Measurements from ENCODE around the gene MCCC2. TPM values are rescaled to one million over a fixed set of nuclear protein-coding genes. Genes with fewer than 3 reads are reported as not detected.
"Not testable (repeated sequence)": the region's sequence is repeated elsewhere in the genome, so short reads cannot be mapped to it uniquely, and the experiment has no call there.

MCCC2 gene
- total and polyA plus RNA-seq, 12 donors: 53.6 to 149 (median 123) TPM

DNA sequence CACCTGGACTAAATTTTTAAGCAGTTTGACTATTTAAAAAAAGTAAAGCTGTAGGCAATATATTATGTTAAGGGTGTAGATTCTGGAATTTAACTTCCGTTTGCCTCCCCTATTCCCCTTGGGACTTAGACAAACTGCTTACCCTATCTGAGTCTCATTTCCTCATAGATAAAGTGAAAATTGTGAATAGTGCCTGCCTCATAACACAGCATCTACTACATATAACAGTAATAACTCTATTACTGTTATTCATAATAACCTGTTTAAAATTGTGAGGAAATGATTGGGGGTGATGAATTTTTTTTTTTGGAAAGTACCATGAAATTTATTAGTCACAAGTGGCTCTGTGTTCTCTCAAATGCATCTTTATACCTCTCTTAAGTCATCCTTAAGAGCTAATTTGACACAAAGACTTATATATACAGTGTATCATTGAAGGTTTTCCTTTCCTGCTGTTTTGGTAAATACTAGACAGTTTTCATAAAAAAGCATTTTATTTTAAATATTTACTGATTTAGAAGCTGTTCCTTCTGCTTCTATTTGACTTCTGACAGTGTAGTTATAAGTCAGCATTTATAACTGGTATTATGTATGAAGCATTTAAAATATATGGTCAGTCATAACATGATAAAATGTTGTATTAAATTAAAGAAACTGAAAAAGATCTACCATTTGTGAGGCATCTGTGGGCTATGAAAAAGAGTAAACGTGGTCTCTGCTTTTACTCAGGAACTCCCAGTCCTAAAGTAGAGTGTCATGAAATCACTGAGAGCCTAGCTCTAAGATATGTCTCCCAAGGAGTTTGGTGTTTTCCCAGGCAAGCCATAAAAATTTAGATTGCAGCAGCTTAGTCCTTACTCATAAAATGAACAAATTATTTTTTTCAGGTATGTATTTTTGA, 46.4 kb downstream of the MCCC2 start:
- Histone ChIP-seq H3K4me3 (no peak overlapping the region), H3K4me1 (peaks cover 0 to 14% (median 0%) of the 10 kb centered on the region in 9 donors), H3K9me3 (peaks cover 0 to 2% (median 0%) of the 10 kb centered on the region in 11 donors), H3K27me3 (no peaks in the 10 kb centered on the region), H3K36me3 (peaks cover 0 to 73% (median 30%) of the 10 kb centered on the region in 9 donors), H3K27ac (no peak overlapping the region)
- TF ChIP-seq, protein P1, sequence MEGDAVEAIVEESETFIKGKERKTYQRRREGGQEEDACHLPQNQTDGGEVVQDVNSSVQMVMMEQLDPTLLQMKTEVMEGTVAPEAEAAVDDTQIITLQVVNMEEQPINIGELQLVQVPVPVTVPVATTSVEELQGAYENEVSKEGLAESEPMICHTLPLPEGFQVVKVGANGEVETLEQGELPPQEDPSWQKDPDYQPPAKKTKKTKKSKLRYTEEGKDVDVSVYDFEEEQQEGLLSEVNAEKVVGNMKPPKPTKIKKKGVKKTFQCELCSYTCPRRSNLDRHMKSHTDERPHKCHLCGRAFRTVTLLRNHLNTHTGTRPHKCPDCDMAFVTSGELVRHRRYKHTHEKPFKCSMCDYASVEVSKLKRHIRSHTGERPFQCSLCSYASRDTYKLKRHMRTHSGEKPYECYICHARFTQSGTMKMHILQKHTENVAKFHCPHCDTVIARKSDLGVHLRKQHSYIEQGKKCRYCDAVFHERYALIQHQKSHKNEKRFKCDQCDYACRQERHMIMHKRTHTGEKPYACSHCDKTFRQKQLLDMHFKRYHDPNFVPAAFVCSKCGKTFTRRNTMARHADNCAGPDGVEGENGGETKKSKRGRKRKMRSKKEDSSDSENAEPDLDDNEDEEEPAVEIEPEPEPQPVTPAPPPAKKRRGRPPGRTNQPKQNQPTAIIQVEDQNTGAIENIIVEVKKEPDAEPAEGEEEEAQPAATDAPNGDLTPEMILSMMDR (IDR thresholded peaks at IDR 0.05): no peak
- DNase-seq (no peak), ATAC-seq (no peak)
- intact Hi-C loops (cut with DNase I): no loop called here
- WGBS, 2 donors: 49 to 59% methylated on average over 2 of the region's 2 CpGs

DNA sequence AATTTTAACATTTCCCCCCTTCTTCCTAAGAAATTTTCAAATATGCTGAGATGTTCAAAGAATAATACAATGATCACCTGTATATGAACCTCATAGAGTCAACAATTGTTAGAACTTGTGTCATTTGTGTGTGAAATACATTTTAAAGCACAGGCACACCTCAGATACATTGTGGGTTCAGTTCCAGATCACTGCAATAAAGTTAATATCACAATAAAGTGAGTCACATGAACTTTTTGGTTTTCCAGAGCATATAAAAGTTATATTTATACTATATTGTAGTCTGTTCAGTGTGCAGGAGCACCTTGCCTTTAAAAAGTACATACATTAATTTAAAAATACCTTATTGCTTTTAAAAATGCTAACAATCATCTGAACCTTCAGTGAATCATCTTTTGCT, 50.0 kb downstream of the MCCC2 start:
- peaks cover 0 to 99% (median 49%) of the 10 kb centered on the region in 9 donors for H3K36me3 ChIP-seq
- no peaks in the 10 kb centered on the region for H3K4me1 ChIP-seq
- intact Hi-C loops (cut with DNase I): no loop called here
- H3K27ac ChIP-seq: no peak overlapping the region
- TF ChIP-seq, protein P1 (IDR thresholded peaks at IDR 0.05): no peak
- no peak for ATAC-seq
- H3K4me3 ChIP-seq: no peak overlapping the region
- peaks cover 0 to 9% (median 0%) of the 10 kb centered on the region in 11 donors for H3K9me3 ChIP-seq
- DNase-seq: no peak
- no peaks in the 10 kb centered on the region for H3K27me3 ChIP-seq

DNA sequence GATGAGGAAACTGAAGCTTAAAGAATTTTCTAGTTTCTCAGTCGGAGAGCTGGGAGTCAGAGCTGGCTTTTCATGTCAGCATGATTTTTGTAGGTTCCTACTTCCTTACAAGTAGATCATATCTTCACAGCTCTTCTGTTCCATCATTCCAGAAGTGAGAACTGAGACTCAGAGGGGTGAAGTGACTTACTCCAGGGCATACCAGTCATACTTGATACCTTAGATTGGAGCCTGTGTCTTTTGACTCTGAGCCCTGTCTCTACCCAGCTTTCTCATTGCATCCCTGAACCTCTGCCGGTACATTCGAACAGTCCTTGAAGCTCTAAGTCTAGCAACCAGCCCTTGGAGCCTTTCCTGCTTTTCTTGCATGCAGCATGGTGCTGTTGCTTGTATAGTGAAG, 53.3 kb downstream of the MCCC2 start:
- ATAC-seq: no peak
- H3K27ac ChIP-seq: no peak overlapping the region
- H3K4me3 ChIP-seq: no peak overlapping the region
- 96 to 97% methylated on average over 3 of the region's 3 CpGs for WGBS, 2 donors
- TF ChIP-seq, protein P1 (IDR thresholded peaks at IDR 0.05): no peak
- intact Hi-C loops (cut with DNase I): no loop called here
- DNase-seq: no peak
- no peaks in the 10 kb centered on the region for H3K4me1 ChIP-seq
- peaks cover 0 to 9% (median 0%) of the 10 kb centered on the region in 11 donors for H3K9me3 ChIP-seq
- H3K36me3 ChIP-seq: peaks cover 0 to 97% (median 51%) of the 10 kb centered on the region in 9 donors
- H3K27me3 ChIP-seq: no peaks in the 10 kb centered on the region

DNA sequence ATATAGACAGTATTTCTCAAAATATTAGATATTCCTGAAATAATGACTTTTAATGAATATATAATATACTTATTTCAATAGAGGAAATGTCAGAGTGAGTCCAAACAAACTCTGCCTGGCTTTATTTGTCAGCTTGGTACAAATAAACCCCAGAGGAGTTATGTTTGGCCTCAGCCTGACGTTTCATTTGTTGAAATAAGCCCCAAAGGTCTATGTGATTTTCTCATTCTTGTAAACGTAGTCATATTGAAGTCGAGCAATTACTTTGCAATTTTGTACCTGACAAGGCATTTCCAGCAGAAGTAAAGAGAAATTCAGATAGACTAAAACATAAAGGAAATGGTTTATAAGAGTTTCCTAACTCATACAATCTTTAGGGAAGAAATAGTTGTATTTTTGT, 57.9 kb downstream of the MCCC2 start:
- TF ChIP-seq, protein P1 (IDR thresholded peaks at IDR 0.05): no peak
- Histone ChIP-seq H3K4me3 (no peak overlapping the region), H3K4me1 (no peaks in the 10 kb centered on the region), H3K27me3 (no peaks in the 10 kb centered on the region), H3K27ac (no peak overlapping the region), H3K36me3 (peaks cover 0 to 96% (median 32%) of the 10 kb centered on the region in 9 donors), H3K9me3 (no peaks in the 10 kb centered on the region)
- intact Hi-C loops (cut with DNase I): no loop called here
- no peak for DNase-seq
- 71 to 74% methylated on average over 3 of the region's 3 CpGs for WGBS, 2 donors
- no peak for ATAC-seq

DNA sequence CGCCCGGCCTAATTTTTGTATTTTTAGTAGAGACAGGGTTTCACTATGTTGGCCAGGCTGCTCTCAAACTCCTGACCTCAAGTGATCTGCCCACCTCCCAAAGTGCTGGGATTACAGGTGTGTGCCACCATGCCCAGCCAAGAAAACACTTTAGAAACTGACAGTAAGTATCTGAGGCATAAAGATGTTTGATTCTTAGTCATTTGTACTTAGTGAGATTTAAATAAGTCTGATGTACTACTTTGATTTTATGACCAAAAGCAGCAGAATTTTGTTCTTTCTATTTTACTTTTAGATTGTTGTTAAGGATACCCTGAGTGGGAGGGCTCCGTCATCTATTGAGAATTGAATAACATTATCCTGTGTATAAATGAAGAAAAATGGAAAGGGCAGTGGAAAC, 63.8 kb downstream of the MCCC2 start:
- H3K36me3 ChIP-seq: peaks cover 0 to 100% (median 19%) of the 10 kb centered on the region in 9 donors
- H3K27me3 ChIP-seq; H3K27ac ChIP-seq; H3K4me1 ChIP-seq; DNase-seq; intact Hi-C loops (cut with DNase I); ATAC-seq; H3K9me3 ChIP-seq; H3K4me3 ChIP-seq: not testable (repeated sequence)
- WGBS, 2 donors: 98 to 99% methylated on average over 3 of the region's 3 CpGs

Data from heart right ventricle (tissue), 16 donors.